Uterus (tissue), 2 donors: ENCODE data around the gene GNLY.

Source experiments
- CTCF ChIP-seq, 4 experiments: fragments of 200-600 bp in 2 of 4; fragments of 450-650 bp in 2 of 4; sonication (generic) in 2 of 4; IDR thresholded peaks; one replicate each; pipeline ENCODE4 v1.5.1; 2016 to 2019; ENCODE audit warnings: antibody characterized with exemption in 4 of 4, mild to moderate bottlenecking in 2 of 4, moderate library complexity in 1 of 4
- POLR2A ChIP-seq, 2 donors: fragments of 450-650 bp; IDR thresholded peaks; one replicate each; pipeline ENCODE4 v1.6.1; 2016; ENCODE audit warnings: antibody characterized with exemption in 2 of 2, mild to moderate bottlenecking in 1 of 2, moderate library complexity in 1 of 2

GRCh38 chr2:85719609-85720240, 25.6 kb downstream of the GNLY start:
- TF ChIP-seq POLR2A (IDR thresholded peaks at IDR 0.05) (no peak), CTCF (IDR thresholded peaks at IDR 0.05) (no peak)
